Loucy (cell line): ENCODE results near the gene RBM8A.

Source experiments
- H2AFZ ChIP-seq: fragments of 200-600 bp; sonication (generic); 2 replicates; pipeline ENCODE4 v1.6.0; 2016; ENCODE audit warnings: antibody characterized with exemption, mild to moderate bottlenecking, low read length, moderate library complexity
- H3F3A ChIP-seq: fragments of 200-600 bp; 2 replicates; pipeline ENCODE4 v1.6.0; 2016; ENCODE audit warnings: antibody characterized with exemption, low read depth, mild to moderate bottlenecking
- H3K27me3 ChIP-seq: fragments of 200-600 bp; sonication (generic); 2 replicates; pipeline ENCODE4 v1.6.1; 2014; ENCODE audit warnings: low read length, mild to moderate bottlenecking; ENCODE audit not compliant: insufficient read depth, poor library complexity, severe bottlenecking
- H3K36me3 ChIP-seq: fragments of 200-600 bp; sonication (generic); 2 replicates; pipeline ENCODE4 v1.6.1; 2016; ENCODE audit warnings: low read length; ENCODE audit not compliant: insufficient read depth
- H3K4me1 ChIP-seq: fragments of 200-600 bp; sonication (generic); 2 replicates; pipeline ENCODE4 v1.5.1; 2014; ENCODE audit warnings: low read length, mild to moderate bottlenecking; ENCODE audit not compliant: insufficient read depth, poor library complexity, severe bottlenecking
- H3K4me2 ChIP-seq: fragments of 200-600 bp; sonication (generic); 2 replicates; pipeline ENCODE4 v1.6.0; 2014; ENCODE audit warnings: antibody characterized with exemption, low read length, low read depth, mild to moderate bottlenecking; ENCODE audit not compliant: poor library complexity, severe bottlenecking
- H3K4me3 ChIP-seq: fragments of 200-600 bp; sonication (generic); 2 replicates; pipeline ENCODE4 v1.5.1; 2014; ENCODE audit warnings: low read length, mild to moderate bottlenecking, mixed read lengths; ENCODE audit not compliant: poor library complexity, severe bottlenecking
- H3K79me2 ChIP-seq: fragments of 200-600 bp; sonication (generic); 2 replicates; pipeline ENCODE4 v1.6.1; 2014; ENCODE audit warnings: low read length; ENCODE audit not compliant: insufficient read depth
- H3K9ac ChIP-seq: fragments of 200-600 bp; sonication (generic); 2 replicates; pipeline ENCODE4 v1.6.0; 2014; ENCODE audit warnings: mild to moderate bottlenecking, low read depth, low read length, moderate library complexity; ENCODE audit not compliant: poor library complexity, severe bottlenecking
- H3K9me2 ChIP-seq: fragments of 200-600 bp; sonication (generic); replicated peaks from 2 replicates; pipeline ENCODE4 v1.6.1; 2016; ENCODE audit warnings: low read depth, low read length, mixed read lengths
- H3K9me3 ChIP-seq: fragments of 200-600 bp; sonication (generic); 2 replicates; pipeline ENCODE4 v1.6.1; 2014; ENCODE audit warnings: mild to moderate bottlenecking, antibody characterized with exemption, low read length, low read depth; ENCODE audit not compliant: insufficient read depth
- H4K20me1 ChIP-seq: fragments of 200-600 bp; sonication (generic); 2 replicates; pipeline ENCODE4 v1.6.0; 2014; ENCODE audit warnings: antibody characterized with exemption, low read length, mild to moderate bottlenecking; ENCODE audit not compliant: insufficient read depth, poor library complexity, severe bottlenecking
- CTCF ChIP-seq: fragments of 200-600 bp; sonication (generic); conservative IDR thresholded peaks from 2 replicates; pipeline ENCODE4 v1.5.1; 2014; ENCODE audit warnings: mild to moderate bottlenecking, antibody characterized with exemption, low read length
- EZH2phosphoT487 ChIP-seq: fragments of 200-600 bp; IDR thresholded peaks from 2 replicates; pipeline ENCODE4 v1.6.1; 2018; ENCODE audit warnings: antibody characterized with exemption, mild to moderate bottlenecking, moderate library complexity, borderline replicate concordance

Gene RBM8A

DNA sequence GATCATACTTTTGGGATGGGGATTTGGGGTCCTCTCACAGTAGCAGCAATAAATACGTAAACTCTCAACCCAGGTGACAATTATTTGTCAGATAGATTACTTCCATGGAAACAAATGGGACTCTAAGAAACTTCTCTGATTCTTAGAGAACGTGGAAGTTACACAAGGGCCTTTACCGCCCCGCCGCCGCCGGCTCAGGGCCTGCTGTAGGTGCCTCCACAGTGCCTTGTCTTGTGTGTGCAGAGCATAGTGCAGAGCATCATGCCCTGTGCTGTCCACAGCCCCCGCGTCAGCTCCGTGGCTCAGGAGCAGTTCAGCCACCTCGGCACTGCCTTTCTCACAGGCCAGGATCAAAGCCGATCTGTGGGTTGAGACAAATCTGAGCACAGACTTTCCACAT is 52.6 kb downstream of the RBM8A start:
- no peak overlapping the region for H3K4me2 ChIP-seq
- H3K9me3 ChIP-seq, result no peaks in the 10 kb centered on the region
- H4K20me1 ChIP-seq, result no peaks in the 10 kb centered on the region
- H3F3A ChIP-seq, result no peaks in the 10 kb centered on the region
- H3K9me2 ChIP-seq, result no peaks in the 10 kb centered on the region
- TF ChIP-seq CTCF (no peak), EZH2phosphoT487 (no peak)
- H3K4me1 ChIP-seq, result no peaks in the 10 kb centered on the region
- H3K79me2 ChIP-seq, result no peaks in the 10 kb centered on the region
- no peak overlapping the region for H3K4me3 ChIP-seq
- no peak overlapping the region for H2AFZ ChIP-seq
- no peak overlapping the region for H3K9ac ChIP-seq
- H3K27me3 ChIP-seq, result no peaks in the 10 kb centered on the region
- H3K36me3 ChIP-seq, result no peaks in the 10 kb centered on the region

GRCh38 chr1:145871994-145872924 is 55.0 kb downstream of the RBM8A start:
- no peaks in the 10 kb centered on the region for H3K36me3 ChIP-seq
- H4K20me1 ChIP-seq, result no peaks in the 10 kb centered on the region
- TF ChIP-seq EZH2phosphoT487 (no peak), CTCF (no peak)
- no peaks in the 10 kb centered on the region for H3K79me2 ChIP-seq
- peak overlapping the region; percentile 5 for H3K4me3 ChIP-seq
- H3K9me3 ChIP-seq, result no peaks in the 10 kb centered on the region
- no peaks in the 10 kb centered on the region for H3K4me1 ChIP-seq
- no peaks in the 10 kb centered on the region for H3K9me2 ChIP-seq
- no peaks in the 10 kb centered on the region for H3F3A ChIP-seq
- H3K27me3 ChIP-seq, result no peaks in the 10 kb centered on the region
- H3K9ac ChIP-seq, result no peak overlapping the region
- H3K4me2 ChIP-seq, result no peak overlapping the region
- no peak overlapping the region; the same call in 1 of the 2 replicates for H2AFZ ChIP-seq
